Suprapubic skin (tissue), 3 donors: ENCODE data around the gene USP54.

Experiments used
- CTCF ChIP-seq, 2 donors: fragments of 200-600 bp in 1 of 2; fragments of 450-650 bp in 1 of 2; sonication (generic) in 1 of 2; IDR thresholded peaks; one replicate each; pipeline ENCODE4 v1.5.1; 2016 to 2019; ENCODE audit warnings: antibody characterized with exemption in 2 of 2, mild to moderate bottlenecking in 1 of 2, moderate library complexity in 1 of 2
- POLR2AphosphoS5 ChIP-seq, 3 donors: sonication (generic); formaldehyde crosslinking; IDR thresholded peaks; one replicate each; pipeline ENCODE4 v1.6.1; 2017; ENCODE audit warnings: antibody characterized with exemption in 3 of 3

- TF ChIP-seq CTCF (IDR thresholded peaks at IDR 0.05) (no peak), POLR2AphosphoS5 (IDR thresholded peaks at IDR 0.05) (no peak)
Measured at GRCh38 chr10:73545357-73545756, 45.8 kb downstream of the USP54 start.
